Keratinocyte (primary cell): ENCODE data around the gene NCBP2.

ENCODE experiments used
- EZH2 ChIP-seq: IDR thresholded peaks from one replicate; pipeline ENCODE4 v1.6.1; 2012; ENCODE audit warnings: inconsistent platforms, mild to moderate bottlenecking, low read length, moderate library complexity
- TF ChIP-seq, protein P1 (sequence below), 3 experiments: IDR thresholded peaks in 1 of 3; conservative IDR thresholded peaks in 1 of 3; optimal IDR thresholded peaks in 1 of 3; 2 replicates in 2 of 3; 3 replicates in 1 of 3; pipeline versions ENCODE3 to v1.5.1; 2011; ENCODE audit warnings: low read length in 3 of 3, mild to moderate bottlenecking in 3 of 3, moderate library complexity in 2 of 3, control low read depth in 1 of 3, inconsistent platforms in 1 of 3; ENCODE audit not compliant: insufficient read depth in 2 of 3; ENCODE audit errors: extremely low read depth in 1 of 3

DNA sequence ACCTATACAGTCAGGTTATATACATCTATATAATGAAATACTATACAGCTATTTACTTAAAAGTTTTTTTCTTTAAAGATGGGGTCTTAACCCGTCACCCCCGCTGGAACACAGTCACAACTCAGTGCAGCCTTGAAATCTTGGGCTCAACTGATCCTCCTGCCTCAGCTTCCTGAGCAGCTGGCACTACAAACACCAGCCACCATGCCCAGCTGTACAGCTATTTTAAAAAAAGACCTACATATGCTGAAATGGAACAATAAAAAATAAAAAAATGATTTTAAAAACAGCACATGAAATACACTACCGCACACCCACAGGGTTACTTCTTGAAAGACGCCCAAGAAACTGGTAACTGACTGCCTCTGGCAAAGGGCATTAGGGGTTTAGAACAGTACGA lies 3.8 kb downstream of the NCBP2 start:
- TF ChIP-seq, protein P1, sequence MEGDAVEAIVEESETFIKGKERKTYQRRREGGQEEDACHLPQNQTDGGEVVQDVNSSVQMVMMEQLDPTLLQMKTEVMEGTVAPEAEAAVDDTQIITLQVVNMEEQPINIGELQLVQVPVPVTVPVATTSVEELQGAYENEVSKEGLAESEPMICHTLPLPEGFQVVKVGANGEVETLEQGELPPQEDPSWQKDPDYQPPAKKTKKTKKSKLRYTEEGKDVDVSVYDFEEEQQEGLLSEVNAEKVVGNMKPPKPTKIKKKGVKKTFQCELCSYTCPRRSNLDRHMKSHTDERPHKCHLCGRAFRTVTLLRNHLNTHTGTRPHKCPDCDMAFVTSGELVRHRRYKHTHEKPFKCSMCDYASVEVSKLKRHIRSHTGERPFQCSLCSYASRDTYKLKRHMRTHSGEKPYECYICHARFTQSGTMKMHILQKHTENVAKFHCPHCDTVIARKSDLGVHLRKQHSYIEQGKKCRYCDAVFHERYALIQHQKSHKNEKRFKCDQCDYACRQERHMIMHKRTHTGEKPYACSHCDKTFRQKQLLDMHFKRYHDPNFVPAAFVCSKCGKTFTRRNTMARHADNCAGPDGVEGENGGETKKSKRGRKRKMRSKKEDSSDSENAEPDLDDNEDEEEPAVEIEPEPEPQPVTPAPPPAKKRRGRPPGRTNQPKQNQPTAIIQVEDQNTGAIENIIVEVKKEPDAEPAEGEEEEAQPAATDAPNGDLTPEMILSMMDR (optimal IDR thresholded peaks at IDR 0.05 in 1 of 3, IDR thresholded peaks at IDR 0.05 in 1 of 3, conservative IDR thresholded peaks at IDR 0.05 in 1 of 3; ENCODE audit: extremely low read depth in 1 of 3, insufficient read depth in 2 of 3, low read length in 3 of 3) = no peak
- no peak for TF ChIP-seq EZH2
